Fibroblast of mammary gland (primary cell): ENCODE results near the gene PPFIBP2.

Experiments used
- DNase-seq: peaks from one replicate; pipeline ENCODE4 v3.0.0-alpha.2; 2010; ENCODE audit warnings: low read depth
- H3K4me3 ChIP-seq: 2 replicates; pipeline ENCODE4 v1.5.1; 2011; ENCODE audit warnings: low read depth, mild to moderate bottlenecking, low read length, moderate library complexity; ENCODE audit not compliant: control insufficient read depth
- CTCF ChIP-seq: conservative IDR thresholded peaks from 2 replicates; pipeline ENCODE4 v1.5.1; 2011; ENCODE audit warnings: low read depth, low read length, inconsistent platforms; ENCODE audit not compliant: control insufficient read depth, insufficient read depth

The PPFIBP2 gene

GRCh38 chr11:7495882-7496551, 17.8 kb upstream of the PPFIBP2 start:
- no peak for DNase-seq
- no peak for TF ChIP-seq CTCF
- no peak overlapping the region for H3K4me3 ChIP-seq

DNA sequence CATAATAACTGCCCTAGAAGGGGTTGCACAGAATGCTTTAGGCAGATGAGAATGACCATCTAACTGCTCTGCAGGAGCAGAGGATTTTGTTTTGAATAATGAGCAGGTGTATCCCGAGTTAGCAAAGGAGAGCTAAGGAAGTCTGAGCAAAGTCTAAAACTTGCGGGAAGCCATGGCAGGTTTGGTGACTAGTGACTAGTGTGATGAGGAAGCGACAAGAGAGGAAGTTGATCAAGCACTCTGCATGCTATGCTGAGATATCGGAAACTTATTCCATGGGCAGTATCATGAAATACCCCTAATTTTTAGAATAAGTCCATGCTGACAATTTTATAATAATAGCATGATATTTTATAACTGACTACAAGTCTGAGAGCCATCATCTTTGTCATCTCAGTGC, 15.6 kb upstream of the PPFIBP2 start:
- no peak for TF ChIP-seq CTCF
- DNase-seq: no peak
- H3K4me3 ChIP-seq: no peak overlapping the region

DNA sequence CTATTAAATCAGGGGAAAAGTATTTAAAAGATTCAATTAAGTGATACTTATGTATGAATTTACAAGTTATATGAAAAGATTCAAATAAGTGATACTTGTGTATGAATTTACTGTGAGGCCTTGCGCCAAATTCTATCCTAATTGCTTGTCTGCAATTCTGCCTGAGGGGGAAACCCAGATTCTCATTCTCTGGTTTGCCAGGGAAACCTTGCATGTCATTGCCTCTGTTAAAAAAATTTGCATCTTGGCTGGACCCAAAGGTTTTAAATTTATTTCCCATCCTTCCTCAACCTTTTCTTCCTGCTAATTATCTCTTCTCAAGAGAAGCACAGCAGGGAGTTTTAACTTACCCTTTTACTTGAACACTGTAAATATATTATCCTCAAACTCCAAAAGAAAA, 14.7 kb upstream of the PPFIBP2 start:
- H3K4me3 ChIP-seq: no peak overlapping the region

GRCh38 chr11:7500251-7500650, 13.5 kb upstream of the PPFIBP2 start:
- DNase-seq: no peak
- H3K4me3 ChIP-seq: no peak overlapping the region
- TF ChIP-seq CTCF: no peak

More for the DNA sequence above, 14.7 kb upstream of the PPFIBP2 start:
- DNase-seq: no peak
- TF ChIP-seq CTCF: no peak

GRCh38 chr11:7501251-7501650, 12.5 kb upstream of the PPFIBP2 start:
- no peak overlapping the region for H3K4me3 ChIP-seq
- no peak for TF ChIP-seq CTCF
- no peak for DNase-seq

GRCh38 chr11:7501894-7502293, 11.9 kb upstream of the PPFIBP2 start:
- no peak for DNase-seq
- H3K4me3 ChIP-seq: no peak overlapping the region
- TF ChIP-seq CTCF: no peak

DNA sequence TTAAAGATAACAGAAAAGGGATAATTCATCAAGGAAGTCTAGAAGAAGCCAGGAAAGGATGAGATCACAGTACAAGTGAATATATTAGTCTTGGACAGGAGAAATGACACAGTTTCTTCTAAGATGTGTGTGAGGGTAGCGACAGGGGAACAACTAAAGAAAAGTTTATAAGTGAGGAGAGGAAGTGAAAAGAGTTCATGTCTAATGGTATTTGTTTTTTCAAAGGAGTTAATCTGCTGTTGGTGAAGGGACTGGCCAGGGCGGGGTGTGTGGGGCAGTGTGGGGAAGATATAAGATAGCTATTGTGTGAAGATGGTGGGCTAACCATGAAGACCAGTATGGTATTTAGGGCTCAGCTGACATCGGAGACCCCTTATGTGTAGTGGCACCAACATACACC, 7.6 kb upstream of the PPFIBP2 start:
- H3K4me3 ChIP-seq: no peak overlapping the region
- no peak for DNase-seq
- TF ChIP-seq CTCF: no peak
